ENCODE data around the gene CBX3.
"Not testable (repeated sequence)": the region's sequence is repeated elsewhere in the genome, so short reads cannot be mapped to it uniquely, and the experiment has no call there.

The CBX3 gene

GRCh38 chr7:26171601-26172000 is 29.9 kb upstream of the CBX3 start:
- no peak for DNase-seq

GRCh38 chr7:26172048-26172447 is 29.5 kb upstream of the CBX3 start:
- DNase-seq: no peak

GRCh38 chr7:26175903-26176302 is 25.6 kb upstream of the CBX3 start:
- DNase-seq: not testable (repeated sequence)

- DNase-seq: not testable (repeated sequence)
Observed at GRCh38 chr7:26176696-26177095, 24.8 kb upstream of the CBX3 start.

- not testable (repeated sequence) for DNase-seq
Observed at GRCh38 chr7:26177269-26177668, 24.3 kb upstream of the CBX3 start.

GRCh38 chr7:26178272-26178960 is 23.1 kb upstream of the CBX3 start:
- no peak for DNase-seq

GRCh38 chr7:26179422-26179821 is 22.1 kb upstream of the CBX3 start:
- DNase-seq: no peak

GRCh38 chr7:26179826-26180497 is 21.6 kb upstream of the CBX3 start:
- DNase-seq: no peak

GRCh38 chr7:26180792-26181198 is 20.8 kb upstream of the CBX3 start:
- DNase-seq: no peak

- no peak for DNase-seq
Observed at GRCh38 chr7:26181474-26182227, 19.9 kb upstream of the CBX3 start.

GRCh38 chr7:26182283-26182682 is 19.3 kb upstream of the CBX3 start:
- DNase-seq: peak in 1 of 2 experiments; percentile 30

- no peak for DNase-seq
Observed at GRCh38 chr7:26182706-26183105, 18.8 kb upstream of the CBX3 start.

GRCh38 chr7:26183545-26184280 is 17.8 kb upstream of the CBX3 start:
- no peak for DNase-seq

GRCh38 chr7:26184281-26185101 is 17.1 kb upstream of the CBX3 start:
- not testable (repeated sequence) for DNase-seq

GRCh38 chr7:26185131-26185843 is 16.3 kb upstream of the CBX3 start:
- no peak for DNase-seq

- DNase-seq: no peak
Observed at GRCh38 chr7:26185844-26186180, 15.7 kb upstream of the CBX3 start.

- DNase-seq: no peak
Observed at GRCh38 chr7:26186364-26187311, 14.9 kb upstream of the CBX3 start.

GRCh38 chr7:26187380-26188205 is 14.0 kb upstream of the CBX3 start:
- DNase-seq: peak in 1 of 2 experiments; percentile 22

GRCh38 chr7:26188206-26188956 is 13.2 kb upstream of the CBX3 start:
- peak in 1 of 2 experiments; percentile 31 for DNase-seq
